Measurements from ENCODE around the gene TRIO.

- TF ChIP-seq CTCF (conservative IDR thresholded peaks at IDR 0.05; ENCODE audit: low read depth, low read length): peak; percentile 56
- TF ChIP-seq EZH2 (IDR thresholded peaks at IDR 0.05; ENCODE audit: borderline replicate concordance, low read depth, low read length, poor library complexity, severe bottlenecking): no peak
Measured at GRCh38 chr5:14142827-14143545, at the start of gene TRIO.

All from A673 (cell line).